Measurements from ENCODE around the gene NODAL.
A peak's percentile ranks its signal among the peaks of the same experiment; 100 is the strongest.

- TF ChIP-seq CBFB (CRISPR knock-in tag; IDR thresholded peaks at IDR 0.05; ENCODE audit: low read depth) (no peak), E2F1 (CRISPR knock-in tag; IDR thresholded peaks at IDR 0.05) (no peak), ZNF281 (CRISPR knock-in tag; IDR thresholded peaks at IDR 0.05) (0 out of 2 replicates have a peak, but pooled peaks have one; percentile 27)
Measured at GRCh38 chr10:70456164-70456563, 14.7 kb upstream of the NODAL start.

All from WTC11 (cell line).